Lower leg skin (tissue), 4 donors: Measurements from ENCODE around the gene RGP1. TPM values are rescaled to one million over a fixed set of nuclear protein-coding genes. Genes with fewer than 3 reads are reported as not detected.

Experiments used
- DNase-seq, 2 donors: peaks; one replicate each; pipeline ENCODE4 v3.0.0-alpha.2; 2019; ENCODE audit warnings: low spot score in 2 of 2
- H3K4me3 ChIP-seq: fragments of 200-600 bp; sonication (generic); 2 replicates; pipeline ENCODE4 v1.5.1; 2017; ENCODE audit warnings: mild to moderate bottlenecking, low read depth; ENCODE audit not compliant: poor library complexity, severe bottlenecking
- POLR2A ChIP-seq, 2 donors: fragments of 450-650 bp; IDR thresholded peaks; one replicate each; pipeline ENCODE4 v1.6.1; 2016 to 2017; ENCODE audit warnings: antibody characterized with exemption in 2 of 2, mild to moderate bottlenecking in 1 of 2, moderate library complexity in 1 of 2
- WGBS, 2 donors: methylation state at CpG; one replicate each; pipeline ENCODE4 v1.1.5; 2018; 5-methylcytosine and 5-hydroxymethylcytosine counted together
- intact Hi-C: fragments of 100-400 bp; cut with DNase I; formaldehyde crosslinking; loops from one replicate; pipeline ENCODE4 v1.15.0; 2023; ENCODE audit warnings: low total_unique reads
- total RNA-seq, 4 donors: library from RNA; depleted of rRNA; stranded (reverse); fragments of >200 nt; gene quantifications; one replicate each; pipeline ENCODE4 v1.1.0, GENCODE V29; 2016
- TF ChIP-seq, protein P1 (sequence below), 3 donors: fragments of 450-650 bp; IDR thresholded peaks; one replicate each; pipeline ENCODE4 v1.5.1; 2016; ENCODE audit warnings: antibody characterized with exemption in 3 of 3, mild to moderate bottlenecking in 3 of 3, moderate library complexity in 2 of 3

RGP1 gene
- total RNA-seq, 4 donors from 2014 or later = 17.1 to 26.4 (median 22.1) TPM

GRCh38 chr9:35790385-35791296, 41.6 kb downstream of the RGP1 start:
- intact Hi-C loops = loop anchor here (5.0 kb wide), 2 partner anchors 92 to 157 kb away; no protein-coding TSS in a partner anchor
- no peak overlapping the region for H3K4me3 ChIP-seq

DNA sequence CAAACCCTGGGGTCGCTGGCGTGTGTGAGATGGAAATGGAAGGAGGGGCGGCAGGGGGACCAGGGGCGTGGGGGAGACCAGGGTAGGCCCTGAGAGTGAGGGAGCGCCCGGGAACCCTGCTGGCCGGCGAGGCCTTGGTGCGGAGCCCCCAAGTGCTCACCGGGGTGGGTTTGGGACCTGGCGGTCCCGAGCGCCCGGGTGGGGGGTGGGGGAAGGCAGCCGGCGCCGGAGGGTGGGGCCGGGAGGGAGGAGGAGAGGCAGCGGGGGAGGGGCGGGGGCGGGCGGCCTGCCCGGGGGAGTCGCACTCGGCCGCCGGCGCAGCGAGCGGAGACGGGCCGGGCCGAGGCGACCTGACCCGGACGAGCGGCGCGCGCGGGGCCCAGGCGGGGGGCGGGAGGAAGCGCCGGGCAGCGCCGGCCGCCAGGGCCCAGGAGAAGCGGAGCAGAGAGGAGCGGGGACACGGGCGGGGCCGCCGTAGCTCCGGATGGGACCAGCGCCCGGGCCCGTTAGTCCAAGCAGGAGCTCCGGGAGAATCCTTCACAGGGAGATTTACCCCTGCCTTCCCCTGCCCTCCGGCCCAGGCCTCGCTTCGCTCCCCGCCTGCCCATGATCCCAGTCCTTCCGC, 42.3 kb downstream of the RGP1 start, which contains the start of gene NPR2:
NPR2 (plus strand) TSS at position 295 of the 625 bp plus-strand sequence. CDS start 818 bp downstream, outside the sequence.
- peak in 1 of 2 donors; percentile 88 for DNase-seq
- intact Hi-C loops = loop anchor here (5.0 kb wide), 2 partner anchors 91 to 156 kb away; no protein-coding TSS in a partner anchor
- WGBS, 2 donors = 4 to 21% methylated on average over 26 to 56 of the region's 64 CpGs
- no peak within 1 kb of the TSS for H3K4me3 ChIP-seq
- TF ChIP-seq, protein P1, sequence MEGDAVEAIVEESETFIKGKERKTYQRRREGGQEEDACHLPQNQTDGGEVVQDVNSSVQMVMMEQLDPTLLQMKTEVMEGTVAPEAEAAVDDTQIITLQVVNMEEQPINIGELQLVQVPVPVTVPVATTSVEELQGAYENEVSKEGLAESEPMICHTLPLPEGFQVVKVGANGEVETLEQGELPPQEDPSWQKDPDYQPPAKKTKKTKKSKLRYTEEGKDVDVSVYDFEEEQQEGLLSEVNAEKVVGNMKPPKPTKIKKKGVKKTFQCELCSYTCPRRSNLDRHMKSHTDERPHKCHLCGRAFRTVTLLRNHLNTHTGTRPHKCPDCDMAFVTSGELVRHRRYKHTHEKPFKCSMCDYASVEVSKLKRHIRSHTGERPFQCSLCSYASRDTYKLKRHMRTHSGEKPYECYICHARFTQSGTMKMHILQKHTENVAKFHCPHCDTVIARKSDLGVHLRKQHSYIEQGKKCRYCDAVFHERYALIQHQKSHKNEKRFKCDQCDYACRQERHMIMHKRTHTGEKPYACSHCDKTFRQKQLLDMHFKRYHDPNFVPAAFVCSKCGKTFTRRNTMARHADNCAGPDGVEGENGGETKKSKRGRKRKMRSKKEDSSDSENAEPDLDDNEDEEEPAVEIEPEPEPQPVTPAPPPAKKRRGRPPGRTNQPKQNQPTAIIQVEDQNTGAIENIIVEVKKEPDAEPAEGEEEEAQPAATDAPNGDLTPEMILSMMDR (IDR thresholded peaks at IDR 0.05) = no peak
- TF ChIP-seq POLR2A (IDR thresholded peaks at IDR 0.05) = no peak

More at GRCh38 chr9:35790385-35791296, 41.6 kb downstream of the RGP1 start:
- 33 to 37% methylated on average over 37 of the region's 37 CpGs for WGBS, 2 donors
- DNase-seq = peak; percentile 65 to 93
- TF ChIP-seq, protein P1 (IDR thresholded peaks at IDR 0.05) = peak in 1 of 3 donors; percentile 68
- TF ChIP-seq POLR2A (IDR thresholded peaks at IDR 0.05) = no peak

DNA sequence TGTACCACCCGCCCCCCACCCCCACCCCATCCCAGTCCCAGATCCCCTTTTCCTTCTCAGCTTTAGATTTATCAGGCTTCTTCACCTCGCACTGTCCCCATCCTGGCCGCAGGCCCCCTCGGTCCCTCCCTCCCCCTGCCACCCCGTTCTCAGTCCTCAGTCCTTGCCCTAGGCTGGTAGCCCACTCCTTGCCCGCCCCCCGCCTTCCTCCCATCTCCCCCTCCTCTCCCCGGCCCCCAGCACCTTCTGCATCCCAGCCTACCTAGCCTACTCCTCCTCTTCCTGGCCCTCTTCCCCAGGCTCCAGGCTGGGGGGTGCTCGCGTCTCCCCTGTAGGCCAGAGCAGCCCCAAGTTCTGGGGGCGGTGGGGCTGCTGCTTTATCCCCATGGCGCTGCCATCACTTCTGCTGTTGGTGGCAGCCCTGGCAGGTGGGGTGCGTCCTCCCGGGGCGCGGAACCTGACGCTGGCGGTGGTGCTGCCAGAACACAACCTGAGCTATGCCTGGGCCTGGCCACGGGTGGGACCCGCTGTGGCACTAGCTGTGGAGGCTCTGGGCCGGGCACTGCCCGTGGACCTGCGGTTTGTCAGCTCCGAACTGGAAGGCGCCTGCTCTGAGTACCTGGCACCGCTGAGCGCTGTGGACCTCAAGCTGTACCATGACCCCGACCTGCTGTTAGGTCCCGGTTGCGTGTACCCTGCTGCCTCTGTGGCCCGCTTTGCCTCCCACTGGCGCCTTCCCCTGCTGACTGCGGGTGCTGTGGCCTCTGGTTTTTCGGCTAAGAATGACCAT, 43.1 kb downstream of the RGP1 start:
- TF ChIP-seq, protein P1 (IDR thresholded peaks at IDR 0.05) = no peak
- no peak for TF ChIP-seq POLR2A (IDR thresholded peaks at IDR 0.05)
- no peak overlapping the region for H3K4me3 ChIP-seq
- no peak for DNase-seq
- intact Hi-C loops = loop anchor here (5.0 kb wide), 2 partner anchors 90 to 155 kb away; no protein-coding TSS in a partner anchor
- whole genome bisulfite sequencing, 2 donors = 70 to 78% methylated on average over 23 to 26 of the region's 34 CpGs

DNA sequence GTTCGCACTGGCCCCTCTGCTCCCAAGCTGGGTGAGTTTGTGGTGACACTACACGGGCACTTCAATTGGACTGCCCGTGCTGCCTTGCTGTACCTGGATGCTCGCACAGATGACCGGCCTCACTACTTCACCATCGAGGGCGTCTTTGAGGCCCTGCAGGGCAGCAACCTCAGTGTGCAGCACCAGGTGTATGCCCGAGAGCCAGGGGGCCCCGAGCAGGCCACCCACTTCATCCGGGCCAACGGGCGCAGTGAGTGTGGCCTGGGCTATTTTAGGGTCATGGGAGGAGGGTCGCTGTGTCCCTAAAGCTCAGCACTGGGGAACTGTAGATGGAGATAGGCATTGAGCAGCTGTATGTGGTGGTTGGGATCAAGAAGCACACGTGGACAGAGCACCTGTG, 43.7 kb downstream of the RGP1 start:
- intact Hi-C loops = loop anchor here (5.0 kb wide), 2 partner anchors 89 to 154 kb away; no protein-coding TSS in a partner anchor
- no peak for TF ChIP-seq POLR2A (IDR thresholded peaks at IDR 0.05)
- TF ChIP-seq, protein P1 (IDR thresholded peaks at IDR 0.05) = no peak

GRCh38 chr9:35793461-35793860, 44.4 kb downstream of the RGP1 start:
- no peak for TF ChIP-seq POLR2A (IDR thresholded peaks at IDR 0.05)
- TF ChIP-seq, protein P1 (IDR thresholded peaks at IDR 0.05) = no peak
- 65 to 67% methylated on average over 2 of the region's 2 CpGs for WGBS, 2 donors
- no peak for DNase-seq
- H3K4me3 ChIP-seq = no peak overlapping the region
- intact Hi-C loops = loop anchor here (5.0 kb wide), 2 partner anchors 89 to 154 kb away; no protein-coding TSS in a partner anchor

More for the DNA sequence above, 43.7 kb downstream of the RGP1 start:
- 83 to 86% methylated on average over 14 of the region's 14 CpGs for WGBS, 2 donors
- no peak for DNase-seq
- no peak overlapping the region for H3K4me3 ChIP-seq
